Liver (tissue), 9 donors: ENCODE measurements around the gene SLC12A1. TPM values are rescaled to one million over a fixed set of nuclear protein-coding genes. Genes with fewer than 3 reads are reported as not detected.

Experiments used
- DNase-seq: peaks from one replicate; pipeline ENCODE4 v3.0.0-alpha.2; 2017; ENCODE audit warnings: low spot score
- H3K27ac ChIP-seq, 2 donors: one replicate each; pipeline ENCODE4 v1.7.0; 2013; ENCODE audit warnings: inconsistent platforms in 2 of 2, low read length in 2 of 2, control low read depth in 1 of 2, low read depth in 1 of 2, mild to moderate bottlenecking in 1 of 2
- H3K27me3 ChIP-seq, 4 donors: one replicate each; pipeline versions ENCODE4 v1.6.1 to v1.7.0; 2013; ENCODE audit warnings: low read length in 3 of 4, inconsistent platforms in 1 of 4, mild to moderate bottlenecking in 1 of 4, moderate library complexity in 1 of 4; ENCODE audit not compliant: control insufficient read depth in 4 of 4, insufficient read depth in 4 of 4
- H3K36me3 ChIP-seq, 4 donors: one replicate each; pipeline versions ENCODE4 v1.6.1 to v1.7.0; 2013; ENCODE audit warnings: low read length in 3 of 4, mild to moderate bottlenecking in 3 of 4, low read depth in 1 of 4, moderate library complexity in 1 of 4; ENCODE audit not compliant: control insufficient read depth in 4 of 4, insufficient read depth in 3 of 4
- H3K4me1 ChIP-seq, 4 donors: one replicate each; pipeline versions ENCODE4 v1.6.1 to v1.7.0; 2013; ENCODE audit warnings: low read length in 3 of 4, mild to moderate bottlenecking in 3 of 4, moderate library complexity in 1 of 4; ENCODE audit not compliant: control insufficient read depth in 4 of 4, insufficient read depth in 4 of 4
- H3K4me3 ChIP-seq, 3 donors: one replicate each; pipeline versions ENCODE4 v1.6.1 to v1.7.0; 2013; ENCODE audit warnings: low read length in 3 of 3, control low read depth in 1 of 3, low read depth in 1 of 3, mild to moderate bottlenecking in 1 of 3
- H3K9ac ChIP-seq, 2 donors: one replicate each; pipeline ENCODE4 v1.7.0; 2013; ENCODE audit warnings: low read length in 2 of 2, mild to moderate bottlenecking in 2 of 2, moderate library complexity in 2 of 2, control low read depth in 1 of 2, low read depth in 1 of 2
- H3K9me3 ChIP-seq, 4 donors: one replicate each; pipeline versions ENCODE4 v1.6.1 to v1.7.0; 2013; ENCODE audit warnings: low read length in 3 of 4; ENCODE audit not compliant: control insufficient read depth in 4 of 4
- CTCF ChIP-seq: fragments of 150-350 bp; IDR thresholded peaks from 2 replicates; pipeline ENCODE4 v1.5.1; 2017; ENCODE audit warnings: improper control_type of control experiment, low read depth, low read length; ENCODE audit not compliant: missing input control
- EGR1 ChIP-seq, 2 donors: IDR thresholded peaks; 2 replicates each; pipeline ENCODE4 v1.6.1; 2016 to 2018; ENCODE audit warnings: antibody characterized with exemption in 2 of 2, low read depth in 2 of 2
- FOXA2 ChIP-seq: IDR thresholded peaks from 2 replicates; pipeline ENCODE4 v1.6.1; 2016; ENCODE audit warnings: antibody characterized with exemption
- GABPA ChIP-seq, 2 donors: IDR thresholded peaks in 1 of 2; conservative IDR thresholded peaks in 1 of 2; 2 replicates each; pipeline ENCODE4 v1.6.1; 2016; ENCODE audit warnings: antibody characterized with exemption in 2 of 2, mild to moderate bottlenecking in 1 of 2, moderate library complexity in 1 of 2
- HNF4A ChIP-seq, 2 donors: conservative IDR thresholded peaks; 2 replicates each; pipeline ENCODE4 v1.6.1; 2016; ENCODE audit warnings: antibody characterized with exemption in 2 of 2, mild to moderate bottlenecking in 2 of 2
- JUND ChIP-seq, 2 donors: IDR thresholded peaks; 2 replicates each; pipeline ENCODE4 v1.6.1; 2016; ENCODE audit warnings: antibody characterized with exemption in 2 of 2
- MAX ChIP-seq: IDR thresholded peaks from 2 replicates; pipeline ENCODE4 v1.6.1; 2016; ENCODE audit warnings: antibody characterized with exemption
- NR2F2 ChIP-seq: IDR thresholded peaks from 2 replicates; pipeline ENCODE4 v1.6.1; 2016; ENCODE audit warnings: antibody characterized with exemption
- SP1 ChIP-seq: IDR thresholded peaks from 2 replicates; pipeline ENCODE4 v1.6.1; 2018; ENCODE audit warnings: antibody characterized with exemption, mild to moderate bottlenecking
- TAF1 ChIP-seq: conservative IDR thresholded peaks from 2 replicates; pipeline ENCODE4 v1.6.1; 2016; ENCODE audit warnings: antibody characterized with exemption, mild to moderate bottlenecking
- YY1 ChIP-seq: IDR thresholded peaks from 2 replicates; pipeline ENCODE4 v1.6.1; 2016; ENCODE audit warnings: antibody characterized with exemption, mild to moderate bottlenecking
- WGBS: extraction: QIAGEN DNeasy Blood & Tissue Kit; methylation state at CpG from one replicate; pipeline ENCODE4 v1.1.7; 2013; 5-methylcytosine and 5-hydroxymethylcytosine counted together
- polyA plus RNA-seq, 2 donors: library from polyadenylated mRNA; stranded (reverse) in 1 of 2; unstranded in 1 of 2; fragments of 200-250 nt in 1 of 2; fragments of >200 nt in 1 of 2; fragmentation: Nextera tagmentation in 1 of 2; extraction: Ambion mirVana in 1 of 2; gene quantifications; one replicate each; pipeline versions ENCODE4 v1.2.1 to v1.2.3, GENCODE V29; 2013 to 2015
- total RNA-seq, 2 donors: library from RNA; depleted of rRNA; stranded (reverse); fragments of >200 nt; gene quantifications; one replicate each; pipeline ENCODE4 v1.2.3, GENCODE V29; 2014
- TF ChIP-seq, protein P1 (sequence below): IDR thresholded peaks from 2 replicates; pipeline ENCODE4 v1.6.1; 2016; ENCODE audit warnings: antibody characterized with exemption, mild to moderate bottlenecking
- donor health status: healthy.
- donor health status: healthy.
- donor health status: healthy.
- donor health status: healthy.
- donor health status: healthy.

SLC12A1 gene
- total and polyA plus RNA-seq, 4 donors, result 0.03 to 0.42 (median 0.09) TPM

- H3K4me1 ChIP-seq, result peaks cover 4 to 13% (median 10%) of the 10 kb centered on the region in 4 donors
- DNase-seq, result no peak
- TF ChIP-seq TAF1 (no peak), SP1 (no peak), NR2F2 (no peak), CTCF (no peak), EGR1 (IDR thresholded peaks at IDR 0.05; ENCODE audit: low read depth in 2 of 2) (no peak), FOXA2 (no peak), JUND (IDR thresholded peaks at IDR 0.05) (no peak), HNF4A (conservative IDR thresholded peaks at IDR 0.05) (no peak), MAX (no peak)
- no peaks in the 10 kb centered on the region for H3K27me3 ChIP-seq
- peak overlapping the region; percentile 88 to 99 (median 94) for H3K4me3 ChIP-seq
- H3K9ac ChIP-seq, result peak overlapping the region in 1 of 2 donors; percentile 10
- 19% methylated on average over 11 of the region's 11 CpGs for WGBS
- peaks cover 0 to 9% (median 4%) of the 10 kb centered on the region in 4 donors for H3K36me3 ChIP-seq
- peak overlapping the region in 1 of 2 donors; percentile 95 for H3K27ac ChIP-seq
- no peaks in the 10 kb centered on the region for H3K9me3 ChIP-seq
Measured at GRCh38 chr15:48330105-48330785, 124.1 kb downstream of the SLC12A1 start.

DNA sequence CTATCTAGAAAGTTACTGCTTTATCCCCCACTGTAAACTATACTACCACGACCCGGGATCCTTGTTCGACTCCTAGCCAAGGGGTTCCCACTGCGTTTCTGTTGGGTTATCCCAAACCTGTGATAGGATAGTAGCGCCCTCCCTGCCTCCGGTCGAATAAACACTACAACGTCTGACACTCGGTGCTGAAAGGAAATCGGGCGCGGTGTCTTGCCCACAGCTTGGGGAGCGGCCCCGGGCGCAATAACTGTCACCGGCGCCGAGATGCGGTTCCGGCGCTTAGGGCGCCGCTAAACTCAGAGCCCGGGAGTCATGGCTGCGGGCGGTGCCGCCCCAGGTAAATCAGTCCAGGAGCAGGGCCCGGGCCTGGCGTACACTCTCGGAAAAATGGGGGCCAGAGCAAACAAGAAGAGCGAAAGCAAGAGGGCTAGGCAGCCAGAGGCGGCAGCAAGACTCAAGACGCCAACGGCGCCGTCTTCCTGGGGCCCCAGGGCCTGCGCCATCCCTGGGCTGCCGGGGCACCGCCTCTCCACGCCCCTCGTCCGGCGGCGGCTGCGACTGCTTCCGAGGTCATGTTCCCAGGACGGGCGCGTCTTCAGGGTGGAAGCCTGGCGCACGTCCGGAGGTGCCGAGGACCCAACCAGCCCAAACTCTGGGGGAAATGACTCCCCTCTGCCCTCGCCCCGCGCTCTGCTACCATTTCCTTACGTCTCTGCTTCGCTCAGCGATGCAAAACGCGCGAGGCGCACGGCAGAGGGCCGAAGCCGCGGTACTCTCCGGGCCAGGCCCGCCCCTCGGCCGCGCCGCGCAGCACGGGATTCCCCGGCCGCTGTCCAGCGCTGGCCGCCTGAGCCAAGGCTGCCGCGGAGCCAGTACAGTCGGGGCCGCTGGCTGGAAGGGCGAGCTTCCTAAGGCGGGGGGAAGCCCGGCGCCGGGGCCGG lies 125.0 kb downstream of the SLC12A1 start, which contains the start of gene DUT:
Gene DUT (plus strand): TSS at position 575 of the 941 bp plus-strand sequence. CDS start 87 bp downstream, at position 662.
- Histone ChIP-seq H3K27me3 (no peaks in the 10 kb centered on the region), H3K9me3 (no peaks in the 10 kb centered on the region), H3K36me3 (peaks cover 0 to 14% (median 7%) of the 10 kb centered on the region in 4 donors), H3K4me1 (peaks cover 4 to 13% (median 10%) of the 10 kb centered on the region in 4 donors), H3K4me3 (peak within 1 kb of the TSS; percentile 88 to 99 (median 94)), H3K27ac (peak within 1 kb of the TSS; percentile 88 to 95), H3K9ac (peak within 1 kb of the TSS; percentile 30 to 60)
- peak; percentile 25 for TF ChIP-seq SP1
- TF ChIP-seq YY1, result peak; percentile 92
- TF ChIP-seq GABPA (IDR thresholded peaks at IDR 0.05 in 1 of 2, conservative IDR thresholded peaks at IDR 0.05 in 1 of 2), result peak; percentile 45 to 88
- TF ChIP-seq TAF1, result no peak
- no peak for TF ChIP-seq EGR1 (IDR thresholded peaks at IDR 0.05; ENCODE audit: low read depth in 2 of 2)
- peak; percentile 6 for TF ChIP-seq FOXA2
- TF ChIP-seq JUND (IDR thresholded peaks at IDR 0.05), result no peak
- TF ChIP-seq HNF4A (conservative IDR thresholded peaks at IDR 0.05), result no peak
- TF ChIP-seq, protein P1, sequence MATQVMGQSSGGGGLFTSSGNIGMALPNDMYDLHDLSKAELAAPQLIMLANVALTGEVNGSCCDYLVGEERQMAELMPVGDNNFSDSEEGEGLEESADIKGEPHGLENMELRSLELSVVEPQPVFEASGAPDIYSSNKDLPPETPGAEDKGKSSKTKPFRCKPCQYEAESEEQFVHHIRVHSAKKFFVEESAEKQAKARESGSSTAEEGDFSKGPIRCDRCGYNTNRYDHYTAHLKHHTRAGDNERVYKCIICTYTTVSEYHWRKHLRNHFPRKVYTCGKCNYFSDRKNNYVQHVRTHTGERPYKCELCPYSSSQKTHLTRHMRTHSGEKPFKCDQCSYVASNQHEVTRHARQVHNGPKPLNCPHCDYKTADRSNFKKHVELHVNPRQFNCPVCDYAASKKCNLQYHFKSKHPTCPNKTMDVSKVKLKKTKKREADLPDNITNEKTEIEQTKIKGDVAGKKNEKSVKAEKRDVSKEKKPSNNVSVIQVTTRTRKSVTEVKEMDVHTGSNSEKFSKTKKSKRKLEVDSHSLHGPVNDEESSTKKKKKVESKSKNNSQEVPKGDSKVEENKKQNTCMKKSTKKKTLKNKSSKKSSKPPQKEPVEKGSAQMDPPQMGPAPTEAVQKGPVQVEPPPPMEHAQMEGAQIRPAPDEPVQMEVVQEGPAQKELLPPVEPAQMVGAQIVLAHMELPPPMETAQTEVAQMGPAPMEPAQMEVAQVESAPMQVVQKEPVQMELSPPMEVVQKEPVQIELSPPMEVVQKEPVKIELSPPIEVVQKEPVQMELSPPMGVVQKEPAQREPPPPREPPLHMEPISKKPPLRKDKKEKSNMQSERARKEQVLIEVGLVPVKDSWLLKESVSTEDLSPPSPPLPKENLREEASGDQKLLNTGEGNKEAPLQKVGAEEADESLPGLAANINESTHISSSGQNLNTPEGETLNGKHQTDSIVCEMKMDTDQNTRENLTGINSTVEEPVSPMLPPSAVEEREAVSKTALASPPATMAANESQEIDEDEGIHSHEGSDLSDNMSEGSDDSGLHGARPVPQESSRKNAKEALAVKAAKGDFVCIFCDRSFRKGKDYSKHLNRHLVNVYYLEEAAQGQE, result peak; percentile 97
- no peak for TF ChIP-seq MAX
- peak; percentile 81 for DNase-seq
- WGBS, result under 1% methylated on average over 89 of the region's 89 CpGs
